SU-DHL-6 (cell line): ENCODE measurements around the gene SGIP1.

Source experiments
- H2AFZ ChIP-seq: fragments of 200-600 bp; sonication (generic); 2 replicates; pipeline ENCODE4 v1.6.1; 2014; ENCODE audit warnings: low read depth, mild to moderate bottlenecking, moderate library complexity, mixed read lengths, antibody characterized with exemption, low read length; ENCODE audit not compliant: severe bottlenecking
- H3F3A ChIP-seq: fragments of 200-600 bp; shearing (Covaris generic); 2 replicates; pipeline ENCODE4 v1.6.0; 2016; ENCODE audit warnings: antibody characterized with exemption, mild to moderate bottlenecking; ENCODE audit not compliant: insufficient read depth
- H3K27ac ChIP-seq: fragments of 200-600 bp; sonication (generic); 2 replicates; pipeline ENCODE4 v1.5.1; 2016; ENCODE audit warnings: low read depth, mild to moderate bottlenecking, low read length, moderate library complexity, mixed read lengths
- H3K27me3 ChIP-seq: fragments of 200-600 bp; sonication (generic), shearing (Covaris generic); 2 replicates; pipeline ENCODE4 v1.6.0; 2014; ENCODE audit warnings: mild to moderate bottlenecking, low read length
- H3K36me3 ChIP-seq: fragments of 200-600 bp; sonication (generic); 2 replicates; pipeline ENCODE4 v1.6.1; 2014; ENCODE audit warnings: mild to moderate bottlenecking, low read length, mixed read lengths
- H3K4me2 ChIP-seq: fragments of 300-600, 200-600 bp; shearing (Covaris generic), sonication (generic); 2 replicates; pipeline ENCODE4 v1.6.0; 2014; ENCODE audit warnings: low read length, low read depth, mild to moderate bottlenecking; ENCODE audit not compliant: poor library complexity, severe bottlenecking
- H3K4me3 ChIP-seq: fragments of 200-600 bp; sonication (generic); 2 replicates; pipeline ENCODE4 v1.5.1; 2014; ENCODE audit warnings: antibody characterized with exemption, low read length, mild to moderate bottlenecking, mixed read lengths; ENCODE audit not compliant: insufficient read depth, poor library complexity, severe bottlenecking
- H3K79me2 ChIP-seq: fragments of 200-600 bp; sonication (generic); 2 replicates; pipeline ENCODE4 v1.6.1; 2014; ENCODE audit warnings: mild to moderate bottlenecking, low read length, moderate library complexity; ENCODE audit not compliant: insufficient read depth
- H3K9ac ChIP-seq: fragments of 200-600 bp; sonication (generic); 2 replicates; pipeline ENCODE4 v1.7.0; 2014; ENCODE audit warnings: mild to moderate bottlenecking, low read length
- H3K9me2 ChIP-seq: fragments of 200-600 bp; sonication (generic); replicated peaks from 2 replicates; pipeline ENCODE4 v1.6.1; 2014; ENCODE audit warnings: low read length; ENCODE audit not compliant: insufficient read depth
- H3K9me3 ChIP-seq: fragments of 200-600 bp; sonication (generic); 2 replicates; pipeline ENCODE4 v1.6.1; 2014; ENCODE audit warnings: low read length, mixed read lengths; ENCODE audit not compliant: insufficient read depth
- H4K20me1 ChIP-seq: fragments of 200-600 bp; sonication (generic); 2 replicates; pipeline ENCODE4 v1.6.1; 2014; ENCODE audit warnings: low read depth, mild to moderate bottlenecking, antibody characterized with exemption, low read length, moderate library complexity, mixed read lengths
- CTCF ChIP-seq: fragments of 200-600 bp; sonication (generic); IDR thresholded peaks from one replicate; pipeline ENCODE4 v1.5.1; 2017; ENCODE audit warnings: antibody characterized with exemption, mild to moderate bottlenecking, low read length, moderate library complexity; ENCODE audit not compliant: insufficient read depth, poor library complexity, severe bottlenecking
- EZH2phosphoT487 ChIP-seq: fragments of 200-600 bp; sonication (generic), shearing (Covaris generic); conservative IDR thresholded peaks from 2 replicates; pipeline ENCODE4 v1.6.1; 2018; ENCODE audit warnings: mild to moderate bottlenecking, antibody characterized with exemption, low read length, moderate library complexity, mixed read lengths

Gene SGIP1

DNA sequence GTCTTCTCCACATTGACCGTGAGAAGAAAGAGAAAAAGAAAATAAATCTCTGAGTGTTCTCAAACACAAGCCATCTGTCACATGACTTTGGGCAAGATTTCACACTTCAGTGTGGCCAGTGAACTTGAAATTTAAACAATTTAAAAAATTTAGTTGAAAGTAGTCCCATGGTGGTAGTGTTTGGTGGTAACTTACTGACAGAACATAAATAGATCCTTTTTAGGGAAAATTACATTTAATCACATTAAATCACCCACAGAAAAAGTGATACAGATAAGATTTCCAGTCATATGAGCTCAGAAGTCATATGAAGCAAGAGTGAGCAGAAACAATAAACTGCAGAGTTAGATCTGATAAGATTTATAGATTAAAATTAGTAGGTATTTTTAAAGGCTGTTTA lies 31.9 kb upstream of the SGIP1 start:
- Histone ChIP-seq H3K4me3 (no peak overlapping the region), H3K27ac (no peak overlapping the region), H3K9me2 (no peaks in the 10 kb centered on the region), H3K79me2 (no peaks in the 10 kb centered on the region), H3K9me3 (no peaks in the 10 kb centered on the region), H3K36me3 (no peaks in the 10 kb centered on the region), H3F3A (no peaks in the 10 kb centered on the region), H2AFZ (no peak overlapping the region), H3K4me2 (no peak overlapping the region), H3K9ac (no peak overlapping the region), H3K27me3 (no peaks in the 10 kb centered on the region; the same call in 1 of the 2 replicates), H4K20me1 (no peaks in the 10 kb centered on the region)
- TF ChIP-seq CTCF (no peak), EZH2phosphoT487 (no peak)

DNA sequence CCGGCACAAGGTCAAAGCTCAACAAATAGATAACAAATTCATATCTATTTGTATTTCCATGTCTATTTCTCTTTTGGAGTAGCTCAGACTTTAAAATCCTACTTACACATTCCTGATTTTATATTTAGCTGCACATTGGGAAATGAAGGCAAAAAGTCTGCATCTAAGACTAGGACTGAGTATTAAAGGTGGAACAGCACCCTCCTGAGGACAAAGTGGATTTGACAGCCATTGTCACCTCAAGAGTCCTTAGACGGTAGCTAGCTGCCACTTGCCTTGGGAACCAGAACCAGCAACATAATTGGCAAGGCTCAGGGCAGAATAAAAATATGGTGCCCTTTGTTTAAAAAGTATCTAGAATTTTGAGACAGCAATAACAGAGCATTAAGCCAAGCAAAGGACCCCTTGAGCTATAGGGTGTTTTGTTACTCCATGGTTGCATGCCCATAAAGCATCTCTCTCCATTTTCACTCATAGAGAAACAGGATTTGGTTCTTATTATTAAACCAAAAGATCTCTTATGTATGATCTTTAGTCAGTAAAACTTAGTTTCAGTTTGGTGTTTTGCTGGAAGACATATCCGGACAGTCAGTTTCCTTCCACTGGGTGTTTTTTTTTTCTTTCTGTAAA lies 30.0 kb upstream of the SGIP1 start:
- H2AFZ ChIP-seq, result no peak overlapping the region
- no peaks in the 10 kb centered on the region for H4K20me1 ChIP-seq
- H3K27me3 ChIP-seq, result no peaks in the 10 kb centered on the region; the same call in 1 of the 2 replicates
- H3K9ac ChIP-seq, result no peak overlapping the region
- H3K79me2 ChIP-seq, result no peaks in the 10 kb centered on the region
- TF ChIP-seq CTCF (peak; percentile 43), EZH2phosphoT487 (no peak)
- H3K4me3 ChIP-seq, result no peak overlapping the region
- no peak overlapping the region for H3K4me2 ChIP-seq
- H3K27ac ChIP-seq, result no peak overlapping the region
- no peaks in the 10 kb centered on the region for H3K36me3 ChIP-seq
- H3F3A ChIP-seq, result no peaks in the 10 kb centered on the region
- H3K9me3 ChIP-seq, result no peaks in the 10 kb centered on the region
- H3K9me2 ChIP-seq, result no peaks in the 10 kb centered on the region

- Histone ChIP-seq H3K4me3 (no peak overlapping the region), H3K27me3 (no peaks in the 10 kb centered on the region), H3K9me3 (no peaks in the 10 kb centered on the region), H3K4me2 (no peak overlapping the region), H3K9me2 (no peaks in the 10 kb centered on the region), H3K9ac (no peak overlapping the region), H3F3A (no peaks in the 10 kb centered on the region), H3K79me2 (no peaks in the 10 kb centered on the region), H4K20me1 (no peaks in the 10 kb centered on the region), H2AFZ (no peak overlapping the region), H3K27ac (no peak overlapping the region), H3K36me3 (no peaks in the 10 kb centered on the region)
- no peak for TF ChIP-seq EZH2phosphoT487
- TF ChIP-seq CTCF, result no peak
Observed at GRCh38 chr1:66505671-66506392, 28.1 kb upstream of the SGIP1 start.
